ENCODE measurements around the gene CACHD1.

DNA sequence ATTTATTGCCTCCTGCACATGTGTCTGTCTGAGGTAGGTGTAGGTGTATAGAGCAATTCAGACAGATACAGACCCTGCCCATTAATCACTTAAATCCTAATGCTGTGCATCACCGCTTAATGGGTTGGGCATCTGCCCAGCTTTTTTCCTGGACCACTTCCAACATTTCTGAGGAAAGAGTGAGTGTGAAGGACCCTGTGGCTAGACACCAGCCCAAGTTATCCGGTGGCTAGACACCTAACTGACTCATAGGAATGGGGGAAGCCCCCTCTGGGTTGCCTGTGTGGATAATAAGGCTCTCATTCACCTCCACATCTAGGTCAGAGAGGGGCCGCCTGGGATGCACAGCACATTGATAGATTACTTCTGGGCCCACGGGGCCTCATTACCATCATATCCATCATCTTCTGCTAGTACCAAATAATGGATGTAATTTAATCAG, 153.8 kb downstream of the CACHD1 start:
- TF ChIP-seq POLR2A (IDR thresholded peaks at IDR 0.05; ENCODE audit: low read length) (no peak), GATA1 (IDR thresholded peaks at IDR 0.05; ENCODE audit: low read depth, low read length) (no peak)

Measured in erythroblast (primary cell).